Keratinocyte (primary cell): Measurements from ENCODE around the gene NYAP2.

Experiments
- CTCF ChIP-seq, 3 experiments: IDR thresholded peaks in 1 of 3; conservative IDR thresholded peaks in 1 of 3; optimal IDR thresholded peaks in 1 of 3; 2 replicates in 2 of 3; 3 replicates in 1 of 3; pipeline versions ENCODE3 to v1.5.1; 2011; ENCODE audit warnings: low read length in 3 of 3, mild to moderate bottlenecking in 3 of 3, moderate library complexity in 2 of 3, control low read depth in 1 of 3, inconsistent platforms in 1 of 3; ENCODE audit not compliant: insufficient read depth in 2 of 3; ENCODE audit errors: extremely low read depth in 1 of 3
- EZH2 ChIP-seq: IDR thresholded peaks from one replicate; pipeline ENCODE4 v1.6.1; 2012; ENCODE audit warnings: inconsistent platforms, mild to moderate bottlenecking, low read length, moderate library complexity

- TF ChIP-seq CTCF (optimal IDR thresholded peaks at IDR 0.05 in 1 of 3, IDR thresholded peaks at IDR 0.05 in 1 of 3, conservative IDR thresholded peaks at IDR 0.05 in 1 of 3; ENCODE audit: extremely low read depth in 1 of 3, insufficient read depth in 2 of 3, low read length in 3 of 3) = no peak
- no peak for TF ChIP-seq EZH2
Measured at GRCh38 chr2:225582355-225583116, 183.0 kb downstream of the NYAP2 start.
